Colonic mucosa (tissue), 4 donors: ENCODE measurements around the gene STK32C. TPM values are rescaled to one million over a fixed set of nuclear protein-coding genes. Genes with fewer than 3 reads are reported as not detected.

Source experiments
- DNase-seq: peaks from one replicate; pipeline ENCODE4 v3.0.0-alpha.2; 2020
- H3K27ac ChIP-seq: fragments of 200-600 bp; one replicate; pipeline ENCODE4 v1.8.0; 2021
- H3K27me3 ChIP-seq: fragments of 200-600 bp; one replicate; pipeline ENCODE4 v1.8.0; 2021
- H3K36me3 ChIP-seq: fragments of 200-600 bp; one replicate; pipeline ENCODE4 v1.8.0; 2021
- H3K4me1 ChIP-seq: fragments of 200-600 bp; one replicate; pipeline ENCODE4 v1.8.0; 2021; ENCODE audit warnings: mild to moderate bottlenecking
- H3K4me3 ChIP-seq: fragments of 200-600 bp; one replicate; pipeline ENCODE4 v1.8.0; 2021
- H3K9ac ChIP-seq, 2 donors: one replicate each; pipeline ENCODE4 v1.7.0; 2013; ENCODE audit warnings: control low read depth in 2 of 2, low read depth in 2 of 2, low read length in 2 of 2
- H3K9me3 ChIP-seq: fragments of 200-600 bp; one replicate; pipeline ENCODE4 v1.8.0; 2021
- CTCF ChIP-seq: fragments of 200-600 bp; IDR thresholded peaks from one replicate; pipeline ENCODE4 v1.8.0; 2022; ENCODE audit warnings: antibody characterized with exemption, mild to moderate bottlenecking
- intact Hi-C: fragments of 100-400 bp; cut with DNase I; formaldehyde crosslinking; loops from one replicate; pipeline ENCODE4 v1.14.1; 2022
- total RNA-seq, 2 donors: library from RNA; stranded (reverse); fragmentation: NEBNext Ultra II Directional in 1 of 2; extraction: Animal tissue kit (Norgen Biotek cat#: 25700) in 1 of 2; gene quantifications; one replicate each; pipeline ENCODE4 v1.2.1, GENCODE V29; 2021
- donor health status: healthy.
- donor health status: DM: no; HTN: no; CAD: no.
- donor health status: DM: no; HTN: no; CAD: no.

Gene STK32C
- 10 to 100 TPM in 1 of 2 donors, 1 to 10 TPM in 1; 9.2 to 14.5 TPM for total RNA-seq

GRCh38 chr10:132307823-132308586, at the start of gene STK32C:
STK32C (minus strand) TSS chr10:132307950; CDS start chr10:132307833, 117 bp downstream.
- intact Hi-C loops, result no loop called here
- peak within 1 kb of the TSS; percentile 56 to 76 for H3K9ac ChIP-seq
- peak within 1 kb of the TSS; percentile 79 for H3K27ac ChIP-seq
- peak; percentile 92 for DNase-seq
- H3K4me1 ChIP-seq, result peaks cover 6% of the 10 kb centered on the region
- H3K27me3 ChIP-seq, result no peaks in the 10 kb centered on the region
- TF ChIP-seq CTCF, result no peak
- no peaks in the 10 kb centered on the region for H3K36me3 ChIP-seq
- H3K9me3 ChIP-seq, result no peaks in the 10 kb centered on the region
- peak within 1 kb of the TSS; percentile 96 for H3K4me3 ChIP-seq

- H3K9me3 ChIP-seq, result no peaks in the 10 kb centered on the region
- H3K27me3 ChIP-seq, result no peaks in the 10 kb centered on the region
- no peaks in the 10 kb centered on the region for H3K4me1 ChIP-seq
- intact Hi-C loops, result no loop called here
- H3K4me3 ChIP-seq, result no peak overlapping the region
- DNase-seq, result no peak
- no peak overlapping the region for H3K9ac ChIP-seq
- no peak overlapping the region for H3K27ac ChIP-seq
- H3K36me3 ChIP-seq, result no peaks in the 10 kb centered on the region
- no peak for TF ChIP-seq CTCF
Observed at GRCh38 chr10:132356621-132357195, 49.0 kb upstream of the STK32C start.

- H3K4me3 ChIP-seq, result no peak overlapping the region
- TF ChIP-seq CTCF, result no peak
- H3K36me3 ChIP-seq, result no peaks in the 10 kb centered on the region
- no peak for DNase-seq
- H3K9me3 ChIP-seq, result no peaks in the 10 kb centered on the region
- H3K27ac ChIP-seq, result no peak overlapping the region
- H3K9ac ChIP-seq, result no peak overlapping the region
- H3K4me1 ChIP-seq, result no peaks in the 10 kb centered on the region
- H3K27me3 ChIP-seq, result no peaks in the 10 kb centered on the region
- intact Hi-C loops, result no loop called here
Observed at GRCh38 chr10:132355754-132356153, 48.0 kb upstream of the STK32C start.

GRCh38 chr10:132355297-132355696, 47.5 kb upstream of the STK32C start:
- Histone ChIP-seq H3K9me3 (no peaks in the 10 kb centered on the region), H3K9ac (no peak overlapping the region), H3K4me1 (no peaks in the 10 kb centered on the region), H3K27ac (no peak overlapping the region), H3K27me3 (no peaks in the 10 kb centered on the region), H3K4me3 (no peak overlapping the region), H3K36me3 (no peaks in the 10 kb centered on the region)
- TF ChIP-seq CTCF, result no peak
- DNase-seq, result no peak
- intact Hi-C loops, result no loop called here

- no peak overlapping the region for H3K9ac ChIP-seq
- no peak for TF ChIP-seq CTCF
- no peaks in the 10 kb centered on the region for H3K27me3 ChIP-seq
- no peaks in the 10 kb centered on the region for H3K9me3 ChIP-seq
- no peak for DNase-seq
- no peak overlapping the region for H3K4me3 ChIP-seq
- no peak overlapping the region for H3K27ac ChIP-seq
- H3K36me3 ChIP-seq, result no peaks in the 10 kb centered on the region
- no peaks in the 10 kb centered on the region for H3K4me1 ChIP-seq
- intact Hi-C loops, result no loop called here
Observed at GRCh38 chr10:132354356-132355094, 46.8 kb upstream of the STK32C start.
